Measurements from ENCODE around the gene KCNF1.

GRCh38 chr2:10923965-10924364, 12.2 kb downstream of the KCNF1 start:
- TF ChIP-seq TCF7 (CRISPR knock-in tag; IDR thresholded peaks at IDR 0.05; ENCODE audit: low read depth) (no peak), CTCF (IDR thresholded peaks at IDR 0.05) (no peak), FOXJ3 (CRISPR knock-in tag; IDR thresholded peaks at IDR 0.05; ENCODE audit: borderline replicate concordance) (no peak), ZNF416 (CRISPR knock-in tag; IDR thresholded peaks at IDR 0.05) (no peak)
- TF ChIP-seq, protein P1, sequence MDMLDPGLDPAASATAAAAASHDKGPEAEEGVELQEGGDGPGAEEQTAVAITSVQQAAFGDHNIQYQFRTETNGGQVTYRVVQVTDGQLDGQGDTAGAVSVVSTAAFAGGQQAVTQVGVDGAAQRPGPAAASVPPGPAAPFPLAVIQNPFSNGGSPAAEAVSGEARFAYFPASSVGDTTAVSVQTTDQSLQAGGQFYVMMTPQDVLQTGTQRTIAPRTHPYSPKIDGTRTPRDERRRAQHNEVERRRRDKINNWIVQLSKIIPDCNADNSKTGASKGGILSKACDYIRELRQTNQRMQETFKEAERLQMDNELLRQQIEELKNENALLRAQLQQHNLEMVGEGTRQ (CRISPR knock-in tag; IDR thresholded peaks at IDR 0.05): no peak
